Pericardium fibroblast (primary cell): ENCODE data around the gene ZNF142. TPM values are rescaled to one million over a fixed set of nuclear protein-coding genes. Genes with fewer than 3 reads are reported as not detected.

Experiments used
- total RNA-seq: library from RNA; depleted of rRNA; stranded (reverse); fragments of >200 nt; gene quantifications from 2 replicates; pipeline ENCODE4 v1.2.3, GENCODE V29; 2015

The ZNF142 gene
- total RNA-seq: 7.0 and 9.4 TPM in 2 replicates

GRCh38 chr2:218659258-218659987 lies at the start of gene ZNF142, which contains the start of gene BCS1L:
Gene ZNF142, minus strand, starts transcription at chr2:218659623. Its CDS starts 3,194 bp downstream, at chr2:218656429.
Gene BCS1L, plus strand, starts transcription at chr2:218659683. Its CDS starts 1,305 bp downstream, at chr2:218660988.

GRCh38 chr2:218671654-218672566 lies 12.5 kb upstream of the ZNF142 start, which contains the start of the genes RNF25 and STK36:
Gene RNF25, minus strand, starts transcription at chr2:218672002. Its CDS starts 32 bp downstream, at chr2:218671970.
Gene STK36, plus strand, starts transcription at chr2:218672086. Its CDS starts 744 bp downstream, at chr2:218672830.

GRCh38 chr2:218607436-218608115 lies 51.8 kb downstream of the ZNF142 start, which contains the start of gene PLCD4:
Gene PLCD4, plus strand, starts transcription at chr2:218607899. Its CDS starts 7,841 bp downstream, at chr2:218615740.

Other genes with a start within 250 kb of the ZNF142 start
- not detected in 2 replicates for gene VIL1, start 240.5 kb downstream of the ZNF142 start, total RNA-seq
- gene USP37, start 91.3 kb downstream of the ZNF142 start, total RNA-seq: 2.9 and 3.6 TPM in 2 replicates
- 39.3 and 40.7 TPM in 2 replicates for gene CNOT9, start 90.8 kb downstream of the ZNF142 start, total RNA-seq
- 0.94 and 2.7 TPM in 2 replicates for gene PLCD4, start 51.7 kb downstream of the ZNF142 start, total RNA-seq
- gene BCS1L, start 60 bp upstream of the ZNF142 start, total RNA-seq: 15.8 and 27.7 TPM in 2 replicates
- gene RNF25, start 12.4 kb upstream of the ZNF142 start, total RNA-seq: 18.0 and 19.5 TPM in 2 replicates
- 10.2 and 36.8 TPM in 2 replicates for gene STK36, start 12.5 kb upstream of the ZNF142 start, total RNA-seq
- gene TTLL4, start 51.2 kb upstream of the ZNF142 start, total RNA-seq: 7.7 and 8.1 TPM in 2 replicates
- gene CYP27A1, start 122.5 kb upstream of the ZNF142 start, total RNA-seq: 3.7 and 5.6 TPM in 2 replicates
- gene PRKAG3, start 172.2 kb upstream of the ZNF142 start, total RNA-seq: not detected in 2 replicates
- not detected in 2 replicates for gene WNT6, start 200.2 kb upstream of the ZNF142 start, total RNA-seq
- gene WNT10A, start 221.2 kb upstream of the ZNF142 start, total RNA-seq: not detected in 2 replicates